ENCODE measurements around the gene FGF2. TPM values are rescaled to one million over a fixed set of nuclear protein-coding genes. Genes with fewer than 3 reads are reported as not detected.

FGF2 gene
- total RNA-seq, 1 experiment from 2014 or later = 99.0 TPM

GRCh38 chr4:122776916-122777315 lies 49.7 kb upstream of the FGF2 start:
- Histone ChIP-seq H3K4ac (ENCODE audit: low read depth, low read length) (no peak overlapping the region), H3K9ac (ENCODE audit: extremely low read depth, insufficient read length, low read length) (no peak overlapping the region), H4K91ac (ENCODE audit: insufficient read length, low read depth, low read length) (no peak overlapping the region), H3T11ph (ENCODE audit: low read length) (no peak overlapping the region), H2BK5ac (ENCODE audit: insufficient read length, low read length) (no peak overlapping the region), H3K79me2 (ENCODE audit: insufficient read depth, low read length) (no peaks in the 10 kb centered on the region), H3K56ac (ENCODE audit: insufficient read length, low read depth, low read length) (no peak overlapping the region), H2BK20ac (ENCODE audit: low read depth, low read length, poor library complexity, severe bottlenecking) (peak overlapping the region; percentile 34), H4K5ac (ENCODE audit: insufficient read length, low read depth, low read length) (no peak overlapping the region), H3K9me3 (ENCODE audit: control insufficient read depth, low read depth, low read length) (no peaks in the 10 kb centered on the region), H2BK120ac (ENCODE audit: low read depth, low read length, poor library complexity, severe bottlenecking) (no peak overlapping the region), H3K79me1 (ENCODE audit: insufficient read depth, low read depth, low read length, poor library complexity, severe bottlenecking) (no peaks in the 10 kb centered on the region), H3K4me2 (ENCODE audit: insufficient read depth, insufficient read length, low read length) (no peak overlapping the region), H4K20me1 (ENCODE audit: control insufficient read depth, insufficient read depth, insufficient read length) (no peaks in the 10 kb centered on the region), H3K4me1 (ENCODE audit: insufficient read depth, low read length) (peaks cover 2% of the 10 kb centered on the region; the same call in 1 of the 2 replicates), H2AFZ (ENCODE audit: low read length) (no peak overlapping the region), H3K18ac (ENCODE audit: insufficient read length, low read depth, low read length) (no peak overlapping the region), H3K23me2 (ENCODE audit: insufficient read length, low read depth, low read length, poor library complexity, severe bottlenecking) (no peaks in the 10 kb centered on the region), H4K8ac (replicated peaks; ENCODE audit: insufficient read length, low read depth, low read length) (no peak overlapping the region), H3K14ac (ENCODE audit: insufficient read depth, low read length) (no peak overlapping the region), H3K27me3 (ENCODE audit: insufficient read depth, low read length) (no peaks in the 10 kb centered on the region), H2BK12ac (ENCODE audit: insufficient read length, low read depth, low read length) (no peak overlapping the region), H3K27ac (ENCODE audit: insufficient read length, low read depth, low read length) (no peak overlapping the region), H3K23ac (ENCODE audit: insufficient read length, low read depth, low read length) (no peak overlapping the region), H2BK15ac (ENCODE audit: low read depth, low read length) (no peak overlapping the region), H2AK5ac (ENCODE audit: insufficient read length, low read length) (no peak overlapping the region)
- Mint-ChIP-seq H3K4me3 (no peak overlapping the region), H3K27me3 (ENCODE audit: low read depth) (no peaks in the 10 kb centered on the region), H3K27ac (peak overlapping the region in 1 of 3 experiments; percentile 25; a peak in 1 of 7 replicates), H3K4me1 (peaks cover 42 to 50% of the 10 kb centered on the region in 2 experiments), H3K9me3 (peaks cover 0 to 13% of the 10 kb centered on the region in 2 experiments; a peak in 2 of 5 replicates), H3K36me3 (ENCODE audit: insufficient read depth in 1 of 3, low read depth in 3 of 3) (peaks cover 3 to 16% (median 4%) of the 10 kb centered on the region in 3 experiments; a peak in 5 of 7 replicates)
- DNase-seq = no peak
- WGBS (ENCODE audit: extremely low coverage, insufficient read length, low lambda C conversion rate) = no CpG with 5 or more reads among the region's 4 CpGs
- no peak for TF ChIP-seq CTCF (conservative IDR thresholded peaks at IDR 0.05)

Measured in H9 (cell line).